NCI-H1436 (cell line): Measurements from ENCODE around the gene PROM1.

Source experiments
- DNase-seq: peaks from one replicate; lab custom pipeline; 2025; lab: John Stamatoyannopoulos, UW

Gene PROM1

DNA sequence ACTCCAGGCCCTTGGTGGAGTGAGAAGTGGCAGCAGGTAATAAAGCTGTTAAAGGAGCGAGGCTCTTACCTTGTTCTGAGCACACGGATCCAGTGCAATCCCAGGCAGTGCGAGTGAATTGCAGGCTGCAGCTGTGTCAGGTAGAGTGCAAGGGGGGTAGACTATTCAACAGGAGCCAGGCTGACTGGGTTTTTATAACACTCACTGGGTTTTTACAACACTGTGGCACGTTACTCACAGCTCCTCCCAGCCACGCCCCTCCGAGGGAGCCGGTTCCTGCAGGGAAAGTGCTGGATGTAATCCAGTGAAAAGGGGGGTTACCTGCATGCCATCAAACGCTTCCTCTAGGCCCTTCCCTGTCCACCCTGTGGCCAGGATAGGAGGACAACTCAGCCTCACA, 145.6 kb downstream of the PROM1 start:
- DNase-seq, result no peak

DNA sequence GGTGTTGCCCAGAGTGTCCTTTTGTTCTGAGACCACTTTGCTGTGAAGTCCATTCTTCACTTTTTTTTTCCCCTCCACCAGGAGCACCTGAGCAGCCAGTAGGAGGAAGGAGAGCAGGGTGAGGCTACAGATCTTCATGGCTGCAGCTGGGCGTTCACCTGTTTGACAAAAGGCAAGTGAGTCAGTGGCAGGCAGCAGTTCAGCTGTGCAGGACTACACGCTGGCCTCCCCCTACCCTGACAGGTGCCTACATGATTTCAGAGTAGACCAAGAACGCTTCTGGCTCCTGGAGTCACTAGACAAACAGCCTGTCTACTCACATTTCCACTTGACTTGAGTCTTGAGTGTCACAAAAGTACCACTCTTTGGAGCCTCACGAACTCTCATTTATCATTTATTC, 147.3 kb downstream of the PROM1 start:
- no peak for DNase-seq

DNA sequence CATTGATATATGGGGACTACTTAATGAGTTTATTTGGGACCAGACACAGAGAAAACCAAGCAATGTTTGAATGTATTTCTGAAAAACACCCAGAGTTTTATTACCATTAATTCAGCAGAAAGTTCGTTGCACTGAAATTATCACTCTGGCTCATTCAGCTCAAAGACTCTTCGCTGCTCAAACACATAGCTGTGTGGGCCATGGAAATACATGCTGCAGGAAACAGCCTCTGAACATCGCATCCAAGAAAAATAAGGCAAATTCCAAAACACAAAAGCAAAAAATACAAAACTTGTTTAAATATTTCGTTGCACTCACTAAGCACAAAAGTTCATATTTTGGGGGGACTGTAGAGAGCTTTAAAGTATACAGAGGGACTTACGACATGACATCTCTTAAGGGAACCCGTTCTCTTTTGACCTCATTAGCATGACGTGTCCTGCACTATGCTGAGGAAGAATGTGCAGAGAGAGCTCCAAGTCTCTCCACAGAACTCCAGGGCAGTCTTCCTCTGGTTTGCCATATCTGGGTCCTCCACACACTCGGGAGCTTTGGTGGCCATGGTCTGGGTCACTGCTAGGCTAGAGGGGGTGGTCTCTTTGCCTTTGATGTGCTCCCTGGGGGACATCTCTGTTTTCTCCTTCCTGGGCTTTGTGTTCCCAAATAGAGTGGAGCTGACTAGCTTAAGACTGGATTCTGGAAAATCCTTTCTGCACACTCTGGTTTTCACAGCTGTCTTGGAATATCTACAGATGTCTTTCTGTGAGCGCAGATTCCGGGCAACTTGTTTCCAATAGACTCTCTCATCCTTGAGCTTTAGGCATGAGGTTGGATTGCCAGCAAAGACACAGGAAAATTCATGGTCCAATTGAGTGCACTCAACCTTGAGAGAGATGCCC, 148.1 kb downstream of the PROM1 start:
- DNase-seq, result no peak

DNA sequence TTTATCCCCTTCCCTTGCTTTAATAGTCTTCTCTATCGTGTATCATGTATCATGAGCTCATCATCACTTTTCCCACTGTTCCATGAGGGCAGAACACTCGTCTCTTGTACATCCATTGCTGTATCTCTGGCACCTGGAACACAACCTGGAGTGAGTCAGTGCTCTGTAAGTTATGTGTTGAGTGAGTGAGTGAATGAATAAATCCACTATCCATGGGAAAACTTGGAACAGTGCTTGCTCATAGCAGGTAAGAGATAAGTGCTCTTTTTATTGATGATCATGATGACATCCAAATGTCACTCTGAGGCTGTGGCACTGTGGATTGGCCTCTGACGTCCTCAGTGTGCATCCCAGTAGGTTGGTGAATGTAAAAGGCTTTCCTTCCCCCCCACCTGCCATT, 149.6 kb downstream of the PROM1 start:
- DNase-seq, result no peak

DNA sequence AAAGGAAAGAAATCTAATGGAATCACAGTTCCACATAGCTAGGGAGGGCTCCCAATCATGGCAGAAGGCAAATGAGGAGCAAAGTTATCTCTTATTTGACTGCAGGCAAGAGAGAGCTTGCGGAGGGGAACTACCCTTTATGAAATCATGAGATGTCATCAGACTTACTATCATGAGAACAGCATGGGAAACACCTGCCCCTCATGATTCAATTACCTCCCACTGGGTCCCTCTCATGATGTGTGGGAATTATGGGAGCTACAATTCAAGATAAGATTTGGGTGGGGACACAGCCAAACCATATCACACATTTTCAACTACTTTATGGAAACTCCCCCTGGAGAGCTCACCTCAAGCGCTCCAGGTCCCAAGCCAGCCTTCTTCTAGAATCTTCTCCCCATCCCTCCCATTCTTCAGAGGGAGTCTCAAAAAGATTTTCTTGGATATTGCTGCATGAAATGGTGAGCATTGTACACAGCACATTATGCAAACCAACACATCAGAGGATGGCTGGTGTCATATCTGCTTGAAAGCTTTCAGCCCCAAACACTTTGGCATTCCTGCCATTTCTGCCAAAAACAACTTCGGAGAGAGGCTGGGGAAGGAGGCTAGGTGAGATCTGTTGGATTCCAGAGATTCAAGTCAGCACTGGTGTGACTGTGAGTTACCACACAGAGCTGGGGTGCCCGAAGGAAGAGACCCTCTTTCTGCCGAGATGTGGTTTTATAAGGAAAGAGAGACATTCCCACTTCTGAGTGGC, 152.2 kb downstream of the PROM1 start:
- DNase-seq, result no peak

DNA sequence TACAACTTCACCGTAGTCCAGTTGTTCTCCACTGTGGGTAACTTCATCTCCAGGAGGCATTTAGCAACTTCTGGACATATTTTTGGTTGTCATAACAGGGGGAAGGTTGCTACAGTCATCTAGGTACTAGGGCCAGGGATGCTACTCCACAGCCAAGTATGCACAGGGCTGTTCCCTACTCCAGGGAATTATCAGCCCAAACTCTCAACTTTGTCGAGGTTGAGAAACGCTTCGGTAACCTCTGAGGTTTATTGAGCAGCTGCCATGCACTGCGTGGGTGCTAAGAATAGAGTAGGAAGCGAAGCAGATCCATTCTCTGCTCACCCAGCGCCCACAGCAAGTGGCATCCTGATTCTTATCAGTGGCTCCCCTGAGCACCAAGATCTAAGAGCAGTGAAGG, 153.5 kb downstream of the PROM1 start:
- DNase-seq, result no peak

DNA sequence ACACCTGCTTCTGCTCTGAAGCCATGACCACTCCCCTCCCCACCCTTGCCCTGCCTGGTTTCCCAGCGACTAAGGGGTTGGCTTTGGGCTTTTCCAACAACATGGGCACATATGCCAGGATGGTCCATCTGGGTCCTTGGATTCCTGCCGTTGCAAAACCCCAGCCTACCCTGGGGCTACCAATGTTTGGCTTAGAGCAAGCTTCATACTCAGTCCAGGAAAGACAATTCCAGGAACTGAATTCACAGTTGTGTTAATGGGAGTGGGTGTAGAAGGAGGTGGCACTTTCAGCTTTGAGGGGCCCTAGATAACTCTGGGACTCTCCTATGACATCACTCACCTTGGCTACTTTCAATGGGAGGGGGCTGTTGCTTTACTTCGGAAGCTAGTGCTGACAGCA, 154.3 kb downstream of the PROM1 start:
- no peak for DNase-seq

DNA sequence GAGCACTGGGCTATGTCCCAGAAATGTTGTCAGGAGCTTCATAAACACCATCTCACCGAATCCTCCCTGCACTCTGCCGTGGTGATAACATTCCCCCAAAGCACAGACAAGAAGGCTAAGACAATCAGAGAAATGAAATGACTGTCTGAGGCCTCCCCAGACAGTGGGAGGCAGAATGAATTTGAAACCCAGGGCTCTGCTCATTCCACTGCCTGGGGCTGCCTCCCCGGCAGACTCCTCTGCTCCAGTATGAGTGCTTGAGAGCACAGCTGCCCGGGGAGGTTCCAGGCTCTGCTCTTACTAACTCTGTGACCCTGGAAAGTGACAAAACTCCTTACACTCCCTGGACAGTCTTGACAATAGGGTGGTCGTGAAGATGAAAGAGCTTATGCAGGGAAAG, 154.9 kb downstream of the PROM1 start:
- DNase-seq, result no peak

DNA sequence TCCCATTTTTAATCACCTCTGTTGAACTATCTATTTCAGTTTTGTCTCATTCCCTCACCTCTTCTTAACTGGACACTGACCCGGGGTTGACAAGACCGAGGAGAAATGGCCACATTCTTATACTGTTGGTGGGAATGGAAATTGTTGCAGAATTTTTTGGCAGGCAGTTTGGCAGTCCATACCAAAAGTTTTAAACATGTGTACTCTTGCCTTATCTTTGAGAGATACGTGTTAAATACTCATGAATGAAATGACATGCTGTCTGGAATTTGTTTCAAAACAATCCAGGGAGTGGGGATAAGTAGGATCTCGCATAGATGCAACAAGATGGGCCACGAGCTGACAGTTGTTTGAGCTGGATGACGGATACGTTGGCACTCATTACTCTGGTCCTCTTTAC, 157.3 kb downstream of the PROM1 start:
- DNase-seq, result no peak

DNA sequence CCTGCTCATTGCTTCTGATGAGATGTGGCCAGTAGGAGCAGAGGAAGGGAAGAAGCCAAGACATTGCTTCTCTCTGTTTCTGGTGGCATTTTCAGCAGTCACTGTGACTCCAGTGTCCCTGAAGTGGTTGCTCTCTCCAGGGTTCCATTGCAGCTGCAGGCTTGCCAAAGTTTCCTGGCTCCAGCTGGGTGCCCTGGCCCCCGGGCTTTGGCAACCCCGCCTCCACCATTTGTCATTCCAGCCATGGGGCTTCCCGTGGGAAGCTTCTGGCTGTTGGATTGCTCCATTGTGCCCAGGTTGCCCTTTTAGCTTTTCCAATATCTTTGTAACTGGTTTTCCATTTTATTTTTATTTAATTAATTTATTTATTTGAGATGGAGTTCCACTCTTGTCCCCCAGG, 158.0 kb downstream of the PROM1 start:
- no peak for DNase-seq

DNA sequence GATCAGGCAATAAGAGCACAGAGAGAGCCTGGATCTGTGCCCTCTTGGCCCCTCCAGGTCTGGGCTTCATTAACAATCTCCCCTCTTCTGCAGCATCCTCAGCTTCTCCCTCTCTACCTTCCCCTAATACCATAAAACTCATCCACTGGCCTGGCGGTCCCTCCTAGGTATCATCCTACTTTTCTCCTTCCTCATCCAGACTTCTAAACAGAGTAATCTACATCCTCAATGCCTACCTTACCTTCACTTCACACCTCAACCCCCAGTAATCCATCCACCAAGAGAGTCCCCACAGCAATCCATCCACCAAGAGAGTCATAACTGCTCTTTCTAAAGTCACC, 162.3 kb downstream of the PROM1 start:
- DNase-seq, result no peak

DNA sequence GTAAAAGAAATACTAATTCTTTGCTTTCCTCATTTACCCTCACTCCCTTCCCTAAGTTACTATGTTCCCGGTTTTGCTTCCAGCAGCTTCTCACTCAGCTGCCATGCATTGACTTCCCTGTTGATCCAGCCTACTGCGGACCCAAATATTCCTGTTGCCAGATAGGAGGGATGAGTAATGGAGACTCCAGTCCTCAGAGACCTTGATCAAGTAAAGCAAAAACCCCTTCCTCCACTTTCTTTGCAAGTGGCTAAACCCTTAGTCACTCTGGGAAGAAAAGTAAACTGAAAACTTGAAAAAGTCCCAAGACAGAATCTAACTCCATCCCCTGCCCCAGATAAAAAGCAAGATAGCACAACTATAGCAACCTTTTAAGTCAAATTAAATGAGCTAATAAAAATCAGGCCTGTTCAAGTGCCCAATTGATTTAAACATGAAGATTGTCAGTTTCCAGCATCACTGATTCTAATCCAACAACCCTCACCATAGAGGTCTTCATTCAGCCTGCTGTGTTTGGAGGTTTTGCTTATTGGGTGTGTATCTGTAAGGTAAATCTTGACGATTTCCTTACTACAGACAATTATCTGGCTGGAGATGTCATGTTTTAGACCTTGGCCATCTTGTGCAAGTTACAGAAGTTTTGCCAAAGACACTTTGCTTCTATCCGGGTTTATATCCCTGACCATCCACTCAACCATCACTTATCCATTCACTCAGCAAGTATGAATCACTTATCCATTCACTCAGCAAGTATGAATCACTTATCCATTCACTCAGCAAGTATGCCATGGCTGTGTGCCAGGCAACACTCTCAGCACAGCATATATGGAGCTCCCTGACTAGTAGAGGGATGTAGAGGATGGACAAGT, 162.9 kb downstream of the PROM1 start:
- no peak for DNase-seq

DNA sequence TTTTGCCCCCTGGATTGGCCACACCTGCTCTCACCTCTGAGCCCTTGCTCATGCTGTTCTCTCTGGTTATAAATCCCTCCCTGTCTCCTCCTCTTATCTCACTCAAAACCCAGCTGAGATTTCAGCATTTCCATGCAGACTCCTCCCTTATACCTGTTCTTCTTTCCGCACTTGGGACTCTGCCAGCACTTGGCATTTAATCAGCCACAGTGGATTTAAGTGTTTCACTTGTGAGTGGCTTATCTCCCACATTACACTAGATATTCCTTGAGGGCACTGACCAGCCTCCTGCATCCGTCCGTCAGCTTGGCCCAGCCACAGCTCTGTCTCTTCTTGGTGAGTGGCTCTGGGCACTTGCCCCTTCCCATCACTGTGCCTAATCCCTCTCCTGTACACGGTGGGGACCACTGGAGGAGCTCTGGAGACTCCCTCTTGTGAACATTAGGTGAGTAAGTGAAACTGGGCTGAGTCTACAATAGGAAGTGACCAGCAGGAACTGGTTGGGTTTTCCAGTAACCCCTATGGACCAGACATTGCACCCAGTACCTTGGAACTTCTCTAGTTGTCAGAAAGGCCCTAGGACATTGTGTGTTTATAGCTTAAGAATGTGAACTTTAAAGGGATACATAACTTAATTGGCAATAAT, 165.2 kb downstream of the PROM1 start:
- DNase-seq, result no peak
